ENCODE results near the gene KDELR3.

GRCh38 chr22:38490915-38491314 lies 23.0 kb downstream of the KDELR3 start:
- TF ChIP-seq POLR2A (IDR thresholded peaks at IDR 0.05; ENCODE audit: low read depth) (no peak), CTCF (IDR thresholded peaks at IDR 0.05) (no peak)

Measured in esophagus muscularis mucosa (tissue), 3 donors.